Fibroblast of the aortic adventitia (primary cell): ENCODE measurements around the gene MRM3. TPM values are rescaled to one million over a fixed set of nuclear protein-coding genes. Genes with fewer than 3 reads are reported as not detected.

Experiments
- DNase-seq: peaks from one replicate; pipeline ENCODE4 v3.0.0-alpha.2; 2010; ENCODE audit warnings: low read depth
- H3K4me3 ChIP-seq: 2 replicates; pipeline ENCODE4 v1.5.1; 2011; ENCODE audit warnings: low read depth, mild to moderate bottlenecking, control low read depth, low read length, moderate library complexity
- CTCF ChIP-seq: IDR thresholded peaks from 2 replicates; pipeline ENCODE4 v1.5.1; 2011; ENCODE audit warnings: mild to moderate bottlenecking, low read length, control low read depth, inconsistent platforms; ENCODE audit not compliant: insufficient read depth
- total RNA-seq: library from RNA; depleted of rRNA; stranded (reverse); fragments of >200 nt; gene quantifications from 2 replicates; pipeline ENCODE4 v1.2.3, GENCODE V29; 2012; ENCODE audit warnings: low replicate concordance

Gene MRM3
- total RNA-seq, 1 donor, result 15.8 TPM

GRCh38 chr17:759964-760363 lies 22.2 kb upstream of the MRM3 start:
- DNase-seq, result no peak
- TF ChIP-seq CTCF, result no peak
- H3K4me3 ChIP-seq, result no peak overlapping the region

- H3K4me3 ChIP-seq, result no peak overlapping the region
- TF ChIP-seq CTCF, result no peak
- DNase-seq, result no peak
Observed at GRCh38 chr17:760371-760770, 21.8 kb upstream of the MRM3 start.

GRCh38 chr17:767076-767475 lies 15.1 kb upstream of the MRM3 start:
- no peak overlapping the region for H3K4me3 ChIP-seq
- no peak for DNase-seq
- TF ChIP-seq CTCF, result no peak

- no peak overlapping the region for H3K4me3 ChIP-seq
- TF ChIP-seq CTCF, result no peak
- no peak for DNase-seq
Observed at GRCh38 chr17:773016-773415, 9.1 kb upstream of the MRM3 start.

GRCh38 chr17:773467-774312 lies 8.5 kb upstream of the MRM3 start:
- H3K4me3 ChIP-seq, result no peak overlapping the region
- DNase-seq, result no peak
- TF ChIP-seq CTCF, result no peak

- no peak for TF ChIP-seq CTCF
- no peak for DNase-seq
- no peak overlapping the region for H3K4me3 ChIP-seq
Observed at GRCh38 chr17:774313-774584, 7.9 kb upstream of the MRM3 start.

GRCh38 chr17:778096-778495 lies 4.1 kb upstream of the MRM3 start:
- no peak for TF ChIP-seq CTCF
- no peak overlapping the region for H3K4me3 ChIP-seq
- no peak for DNase-seq
